ENCODE data around the gene HSPA1A.
A peak's percentile ranks its signal among the peaks of the same experiment; 100 is the strongest.
"Not testable (repeated sequence)": the region's sequence is repeated elsewhere in the genome, so short reads cannot be mapped to it uniquely, and the experiment has no call there.

Gene HSPA1A

DNA sequence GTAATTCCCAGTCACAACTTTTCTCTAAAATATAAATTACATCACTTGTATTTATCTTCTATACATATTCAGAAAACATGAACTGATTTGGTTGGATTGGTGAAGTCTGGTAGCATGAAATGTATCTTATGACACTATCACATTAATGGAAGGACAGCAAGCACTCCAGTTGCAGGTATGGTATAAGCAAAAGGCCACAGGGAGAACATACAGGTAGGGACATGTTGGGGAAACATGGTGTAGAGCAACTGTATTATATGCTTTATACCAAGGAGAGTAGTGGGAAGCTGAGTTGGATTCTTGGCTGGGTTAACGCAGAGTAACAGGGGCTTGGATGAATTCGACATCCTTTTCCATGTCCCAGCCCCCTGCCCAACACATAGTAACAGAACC lies 18.4 kb upstream of the HSPA1A start:
- H3K27me3 ChIP-seq (replicated peaks; ENCODE audit: control insufficient read depth, insufficient read depth, low read length) = no peaks in the 10 kb centered on the region
- H3K36me3 ChIP-seq (ENCODE audit: control insufficient read depth, insufficient read depth, low read length, severe bottlenecking) = peaks cover 18% of the 10 kb centered on the region
- H3K9me3 ChIP-seq (ENCODE audit: control insufficient read depth, low read length) = no peaks in the 10 kb centered on the region
- H3K4me1 ChIP-seq (ENCODE audit: control insufficient read depth, insufficient read depth, low read length) = peaks cover 3% of the 10 kb centered on the region
- no peak overlapping the region for H3K9ac ChIP-seq (ENCODE audit: low read length)
- no peak overlapping the region for H3K4me3 ChIP-seq (ENCODE audit: low read length)
- DNase-seq (ENCODE audit: low read depth) = no peak

DNA sequence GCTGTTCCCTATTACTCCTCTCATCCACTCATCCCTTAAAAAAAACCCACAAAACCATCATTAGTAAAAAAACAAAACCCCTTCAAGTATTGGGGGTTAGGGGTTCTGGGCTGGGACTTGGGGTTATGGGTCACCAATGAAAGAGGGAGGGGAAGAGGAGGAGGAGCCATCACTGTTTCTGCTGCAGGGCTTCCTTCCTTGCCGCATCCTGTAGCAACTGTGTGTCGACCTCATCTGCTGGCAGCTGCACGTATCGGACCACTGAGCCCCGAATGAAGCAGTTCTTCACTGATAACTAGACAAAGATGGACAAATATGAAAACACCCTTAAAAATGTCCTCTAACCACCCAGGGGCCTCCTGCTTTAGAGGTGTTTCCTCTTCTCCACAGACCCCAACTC lies 17.8 kb upstream of the HSPA1A start:
- no peak for DNase-seq (ENCODE audit: low read depth)
- no peaks in the 10 kb centered on the region for H3K9me3 ChIP-seq (ENCODE audit: control insufficient read depth, low read length)
- H3K4me1 ChIP-seq (ENCODE audit: control insufficient read depth, insufficient read depth, low read length) = peaks cover 3% of the 10 kb centered on the region
- H3K36me3 ChIP-seq (ENCODE audit: control insufficient read depth, insufficient read depth, low read length, severe bottlenecking) = peaks cover 14% of the 10 kb centered on the region
- H3K27me3 ChIP-seq (replicated peaks; ENCODE audit: control insufficient read depth, insufficient read depth, low read length) = no peaks in the 10 kb centered on the region
- H3K4me3 ChIP-seq (ENCODE audit: low read length) = no peak overlapping the region
- no peak overlapping the region for H3K9ac ChIP-seq (ENCODE audit: low read length)

DNA sequence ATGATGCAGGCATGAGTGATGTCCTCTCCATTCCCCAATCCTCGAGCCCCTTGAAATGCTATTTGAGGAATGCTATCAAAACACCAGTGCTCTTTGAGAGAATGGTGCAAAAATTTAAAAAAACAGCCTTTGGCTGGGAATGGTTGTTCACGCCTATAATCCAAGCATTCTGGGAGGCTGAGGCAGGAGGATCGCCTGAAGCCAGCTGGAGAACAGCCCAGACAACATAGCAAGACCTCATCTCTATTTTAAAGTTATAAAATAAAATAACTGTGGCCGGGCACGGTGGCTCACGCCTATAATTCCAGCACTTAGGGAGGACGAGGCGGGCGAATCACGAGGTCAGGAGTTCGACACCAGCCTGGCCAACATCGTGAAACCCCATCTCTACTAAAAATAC lies 15.6 kb upstream of the HSPA1A start:
- Histone ChIP-seq H3K9ac (ENCODE audit: low read length) (no peak overlapping the region), H3K4me3 (ENCODE audit: low read length) (no peak overlapping the region)
- no peak for DNase-seq (ENCODE audit: low read depth)

DNA sequence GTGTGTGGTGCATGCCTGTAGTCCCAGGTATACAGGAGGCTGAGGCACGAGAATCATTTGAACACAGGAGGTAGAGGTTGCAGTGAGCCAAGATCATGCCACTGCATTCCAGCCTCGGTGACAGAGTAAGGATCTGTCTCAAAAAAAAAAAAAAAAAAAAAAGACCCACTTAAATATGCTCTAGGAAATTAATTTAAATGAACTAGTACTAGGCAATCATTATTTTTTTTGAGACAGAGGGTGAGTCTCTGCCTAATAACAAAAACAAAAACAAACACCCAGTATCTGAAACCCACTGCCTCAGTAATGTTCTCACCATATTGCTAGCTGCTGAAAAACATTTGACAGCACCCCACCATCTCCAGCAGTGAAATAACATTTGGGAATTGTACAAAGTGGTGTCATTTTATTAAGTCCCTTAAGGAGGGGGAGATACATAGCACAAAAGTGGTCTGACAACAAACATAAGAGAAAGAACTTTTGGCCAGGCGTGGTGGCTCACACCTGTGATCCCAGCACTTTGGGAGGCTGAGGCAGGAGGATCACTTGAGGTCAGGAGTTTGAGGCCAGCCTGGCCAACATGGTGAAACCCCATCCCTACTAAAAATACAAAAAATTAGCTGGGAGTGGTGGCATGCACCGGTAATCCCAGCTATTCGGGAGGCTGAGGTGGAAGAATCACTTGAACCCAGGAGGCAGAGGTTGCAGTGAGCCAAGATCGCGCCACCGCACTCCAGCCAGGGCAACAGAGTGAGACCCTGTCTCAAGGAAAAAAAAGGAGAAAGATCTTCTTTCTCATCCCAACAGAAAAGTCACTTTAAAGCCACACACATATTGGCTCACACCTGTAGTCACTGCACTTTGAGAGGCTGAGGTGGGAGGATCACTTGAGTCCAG lies 14.1 kb upstream of the HSPA1A start:
- H3K27me3 ChIP-seq (replicated peaks; ENCODE audit: control insufficient read depth, insufficient read depth, low read length); H3K4me1 ChIP-seq (ENCODE audit: control insufficient read depth, insufficient read depth, low read length); H3K4me3 ChIP-seq (ENCODE audit: low read length); DNase-seq (ENCODE audit: low read depth); H3K9ac ChIP-seq (ENCODE audit: low read length); H3K9me3 ChIP-seq (ENCODE audit: control insufficient read depth, low read length): not testable (repeated sequence)
- peaks cover 12% of the 10 kb centered on the region for H3K36me3 ChIP-seq (ENCODE audit: control insufficient read depth, insufficient read depth, low read length, severe bottlenecking)

More for the DNA sequence above, 15.6 kb upstream of the HSPA1A start:
- Histone ChIP-seq H3K36me3 (ENCODE audit: control insufficient read depth, insufficient read depth, low read length, severe bottlenecking) (peaks cover 12% of the 10 kb centered on the region), H3K4me1 (ENCODE audit: control insufficient read depth, insufficient read depth, low read length) (no peaks in the 10 kb centered on the region), H3K9me3 (ENCODE audit: control insufficient read depth, low read length) (no peaks in the 10 kb centered on the region), H3K27me3 (replicated peaks; ENCODE audit: control insufficient read depth, insufficient read depth, low read length) (no peaks in the 10 kb centered on the region)

DNA sequence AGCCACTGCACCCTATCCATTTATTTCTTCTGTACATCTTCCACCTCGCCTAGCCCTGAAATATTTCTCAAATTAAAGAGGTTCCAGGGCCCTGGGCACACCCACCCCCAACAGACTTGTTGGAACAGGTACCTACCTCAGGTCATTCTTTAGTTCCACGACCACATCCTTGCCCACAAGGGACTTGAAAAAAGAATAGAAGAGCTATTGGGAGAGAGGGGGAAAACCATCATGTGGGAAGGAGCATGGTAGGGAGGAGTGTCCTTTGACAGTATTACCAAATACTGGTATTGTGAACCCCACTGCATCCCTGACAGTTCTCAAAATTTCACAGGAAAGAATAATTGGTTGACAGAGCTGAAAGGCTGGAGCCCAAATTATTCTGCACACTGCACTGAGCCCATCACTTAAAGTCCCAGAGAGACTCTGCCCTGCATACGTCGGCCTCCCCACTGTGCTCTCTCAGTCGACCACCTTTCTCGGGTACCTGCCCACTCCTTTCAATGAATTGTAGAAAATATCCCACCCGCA lies 9.3 kb upstream of the HSPA1A start:
- H3K4me1 ChIP-seq (ENCODE audit: control insufficient read depth, insufficient read depth, low read length) = peaks cover 9% of the 10 kb centered on the region
- H3K27me3 ChIP-seq (replicated peaks; ENCODE audit: control insufficient read depth, insufficient read depth, low read length) = no peaks in the 10 kb centered on the region
- H3K4me3 ChIP-seq (ENCODE audit: low read length) = peak overlapping the region; percentile 87
- peaks cover 4% of the 10 kb centered on the region for H3K36me3 ChIP-seq (ENCODE audit: control insufficient read depth, insufficient read depth, low read length, severe bottlenecking)
- no peak for DNase-seq (ENCODE audit: low read depth)
- H3K9me3 ChIP-seq (ENCODE audit: control insufficient read depth, low read length) = no peaks in the 10 kb centered on the region
- peak overlapping the region; percentile 93 for H3K9ac ChIP-seq (ENCODE audit: low read length)

DNA sequence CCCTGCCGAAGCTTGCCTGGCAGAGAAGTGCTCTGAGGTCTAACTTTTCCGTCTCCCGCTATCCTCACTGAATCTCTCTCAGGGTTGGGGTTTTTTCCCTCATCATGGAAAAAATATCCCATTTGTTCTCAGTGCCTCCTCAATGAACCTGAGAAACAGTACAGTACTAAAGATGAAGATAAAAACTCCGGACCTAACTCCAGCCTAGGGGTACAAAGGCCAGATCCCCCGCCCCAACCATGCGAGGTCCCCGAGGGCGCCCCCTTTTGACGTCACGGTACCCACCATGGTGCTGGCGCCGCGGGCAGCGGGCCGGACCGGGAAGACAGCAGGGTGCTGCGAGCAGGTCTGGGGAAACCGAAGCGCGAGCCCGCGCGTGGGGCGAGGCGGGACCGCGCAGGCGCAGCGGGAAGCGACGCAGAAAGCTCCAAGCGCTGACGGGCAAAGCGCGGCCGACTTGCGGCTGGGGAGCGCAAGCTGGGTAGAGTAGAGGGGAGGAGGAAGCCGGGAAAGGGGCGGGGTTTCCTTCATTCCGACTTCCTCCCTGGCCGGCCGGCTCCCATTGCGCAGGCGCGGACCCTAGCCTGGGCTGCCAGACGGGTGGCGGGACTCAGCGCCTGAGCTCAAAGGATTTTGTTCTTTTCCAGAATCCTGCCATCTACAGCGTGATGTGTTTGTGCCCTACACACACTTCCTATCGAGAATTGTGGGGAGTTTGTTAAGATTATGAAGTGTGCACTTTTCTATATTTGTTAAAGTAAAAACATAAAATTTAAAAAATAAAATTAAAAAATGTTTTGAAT lies 8.7 kb upstream of the HSPA1A start, which contains the start of gene LSM2:
LSM2 (minus strand) TSS at position 497 of the 803 bp plus-strand sequence; CDS start at position 288, 209 bp downstream.
- H3K9ac ChIP-seq (ENCODE audit: low read length) = peak within 1 kb of the TSS; percentile 93
- peak within 1 kb of the TSS; percentile 87 for H3K4me3 ChIP-seq (ENCODE audit: low read length)
- H3K27me3 ChIP-seq (replicated peaks; ENCODE audit: control insufficient read depth, insufficient read depth, low read length) = no peaks in the 10 kb centered on the region
- H3K9me3 ChIP-seq (ENCODE audit: control insufficient read depth, low read length) = no peaks in the 10 kb centered on the region
- H3K36me3 ChIP-seq (ENCODE audit: control insufficient read depth, insufficient read depth, low read length, severe bottlenecking) = peaks cover 3% of the 10 kb centered on the region
- H3K4me1 ChIP-seq (ENCODE audit: control insufficient read depth, insufficient read depth, low read length) = peaks cover 9% of the 10 kb centered on the region
- peak; percentile 99 for DNase-seq (ENCODE audit: low read depth)

DNA sequence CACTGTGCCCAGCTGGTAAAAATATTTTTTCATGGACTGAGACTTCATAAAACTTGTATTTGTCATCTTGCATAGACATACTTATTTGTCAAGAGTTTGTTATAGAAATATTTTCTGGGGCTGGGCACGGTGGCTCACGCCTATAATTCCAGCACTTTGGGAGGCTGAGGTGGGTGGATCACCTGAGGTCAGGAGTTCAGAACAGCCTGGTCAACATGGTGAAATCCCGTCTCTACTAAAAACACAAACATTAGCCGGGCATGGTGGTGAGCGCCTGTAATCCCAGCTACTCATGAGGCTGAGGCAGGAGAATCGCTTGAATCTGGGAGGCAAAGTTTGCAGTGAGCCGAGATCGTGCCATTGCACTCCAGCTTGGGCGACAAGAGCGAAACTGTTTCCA lies 6.7 kb upstream of the HSPA1A start:
- DNase-seq (ENCODE audit: low read depth) = not testable (repeated sequence)

DNA sequence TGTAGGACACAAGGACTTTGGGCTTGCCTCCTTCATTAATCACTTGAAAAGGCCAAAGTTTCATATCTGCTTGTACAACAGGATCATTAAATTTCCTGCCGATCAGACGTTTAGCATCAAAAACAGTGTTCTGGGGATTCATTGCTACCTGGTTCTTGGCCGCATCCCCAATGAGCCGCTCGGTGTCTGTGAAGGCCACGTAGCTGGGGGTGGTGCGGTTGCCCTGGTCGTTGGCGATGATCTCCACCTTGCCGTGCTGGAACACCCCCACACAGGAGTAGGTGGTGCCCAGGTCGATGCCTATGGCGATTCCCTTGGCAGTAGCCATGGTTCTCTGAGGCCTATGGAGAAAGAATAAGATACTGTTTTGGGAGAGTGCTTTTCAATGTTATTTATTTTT lies 3.7 kb upstream of the HSPA1A start:
- Histone ChIP-seq H3K9me3 (ENCODE audit: control insufficient read depth, low read length) (no peaks in the 10 kb centered on the region), H3K4me3 (ENCODE audit: low read length) (no peak overlapping the region), H3K9ac (ENCODE audit: low read length) (no peak overlapping the region), H3K4me1 (ENCODE audit: control insufficient read depth, insufficient read depth, low read length) (peaks cover 12% of the 10 kb centered on the region), H3K36me3 (ENCODE audit: control insufficient read depth, insufficient read depth, low read length, severe bottlenecking) (no peaks in the 10 kb centered on the region), H3K27me3 (replicated peaks; ENCODE audit: control insufficient read depth, insufficient read depth, low read length) (no peaks in the 10 kb centered on the region)
- no peak for DNase-seq (ENCODE audit: low read depth)

More for the DNA sequence above, 6.7 kb upstream of the HSPA1A start:
- not testable (repeated sequence) for H3K27me3 ChIP-seq (replicated peaks; ENCODE audit: control insufficient read depth, insufficient read depth, low read length); H3K4me3 ChIP-seq (ENCODE audit: low read length); H3K9me3 ChIP-seq (ENCODE audit: control insufficient read depth, low read length); H3K9ac ChIP-seq (ENCODE audit: low read length); H3K36me3 ChIP-seq (ENCODE audit: control insufficient read depth, insufficient read depth, low read length, severe bottlenecking)
- H3K4me1 ChIP-seq (ENCODE audit: control insufficient read depth, insufficient read depth, low read length) = peaks cover 14% of the 10 kb centered on the region

DNA sequence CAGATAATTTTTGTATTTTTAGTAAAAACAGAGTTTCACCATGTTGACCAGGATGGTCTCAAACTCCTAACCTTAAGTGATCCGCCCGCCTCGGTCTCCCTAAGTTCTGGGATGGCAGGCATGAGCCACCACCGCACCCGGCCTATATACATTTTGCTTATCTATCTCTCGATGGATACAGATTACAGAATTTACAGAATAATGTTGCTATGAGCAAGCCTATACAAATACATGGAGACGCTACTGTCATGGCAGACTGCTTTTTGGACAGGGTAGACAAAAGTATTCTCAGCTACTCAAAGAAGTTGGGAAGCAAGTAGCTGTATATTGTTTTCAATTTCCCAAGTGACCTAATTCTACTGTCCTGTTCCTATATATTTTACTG lies 1.9 kb upstream of the HSPA1A start:
- Histone ChIP-seq H3K4me1 (ENCODE audit: control insufficient read depth, insufficient read depth, low read length) (peaks cover 17% of the 10 kb centered on the region), H3K9ac (ENCODE audit: low read length) (peak overlapping the region; percentile 91), H3K4me3 (ENCODE audit: low read length) (peak overlapping the region; percentile 76), H3K9me3 (ENCODE audit: control insufficient read depth, low read length) (no peaks in the 10 kb centered on the region), H3K36me3 (ENCODE audit: control insufficient read depth, insufficient read depth, low read length, severe bottlenecking) (no peaks in the 10 kb centered on the region), H3K27me3 (replicated peaks; ENCODE audit: control insufficient read depth, insufficient read depth, low read length) (no peaks in the 10 kb centered on the region)
- DNase-seq (ENCODE audit: low read depth) = no peak

DNA sequence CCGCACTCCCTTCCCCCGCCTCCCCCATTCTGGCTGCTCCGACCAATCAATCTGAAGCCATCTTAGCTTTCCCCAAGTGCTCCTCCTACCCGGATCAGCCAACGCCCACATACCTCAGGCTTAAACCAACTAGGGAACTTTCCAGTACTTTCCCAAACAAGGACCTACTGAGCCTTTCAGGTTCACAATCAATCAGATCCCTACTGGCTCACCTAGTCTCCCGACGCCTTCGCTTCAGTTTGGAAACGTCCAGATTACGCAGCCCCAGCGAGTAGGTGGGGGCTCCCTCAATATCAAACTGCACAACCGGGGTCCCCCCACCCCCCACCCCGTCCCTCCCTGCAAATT lies 692 bp upstream of the HSPA1A start:
- Histone ChIP-seq H3K9me3 (ENCODE audit: control insufficient read depth, low read length) (no peaks in the 10 kb centered on the region), H3K4me3 (ENCODE audit: low read length) (peak overlapping the region; percentile 90), H3K27me3 (replicated peaks; ENCODE audit: control insufficient read depth, insufficient read depth, low read length) (no peaks in the 10 kb centered on the region), H3K4me1 (ENCODE audit: control insufficient read depth, insufficient read depth, low read length) (peaks cover 28% of the 10 kb centered on the region), H3K36me3 (ENCODE audit: control insufficient read depth, insufficient read depth, low read length, severe bottlenecking) (no peaks in the 10 kb centered on the region), H3K9ac (ENCODE audit: low read length) (peak overlapping the region; percentile 86)
- peak; percentile 98 for DNase-seq (ENCODE audit: low read depth)

Measured in adipocyte (in vitro differentiated cells).